Ishikawa (cell line): ENCODE data around the gene TXNIP.

Source experiments
- CEBPB ChIP-seq: IDR thresholded peaks from 2 replicates; pipeline ENCODE4 v1.6.1; 2012
- EGR1 ChIP-seq: IDR thresholded peaks from 2 replicates; pipeline ENCODE4 v1.6.1; 2012
- EP300 ChIP-seq: IDR thresholded peaks from 2 replicates; pipeline ENCODE4 v1.6.1; 2012; ENCODE audit warnings: borderline replicate concordance
- FOXM1 ChIP-seq: IDR thresholded peaks from 2 replicates; pipeline ENCODE4 v1.6.1; 2012; ENCODE audit warnings: low read depth, borderline replicate concordance
- NFIC ChIP-seq: IDR thresholded peaks from 2 replicates; pipeline ENCODE4 v1.6.1; 2012
- RAD21 ChIP-seq: IDR thresholded peaks from 2 replicates; pipeline ENCODE4 v1.6.1; 2012; ENCODE audit warnings: low read depth
- REST ChIP-seq: IDR thresholded peaks from 2 replicates; pipeline ENCODE4 v1.6.1; 2012; ENCODE audit warnings: low read depth, mild to moderate bottlenecking
- TAF1 ChIP-seq: IDR thresholded peaks from 2 replicates; pipeline ENCODE4 v1.6.1; 2012; ENCODE audit warnings: low read depth, mild to moderate bottlenecking
- TCF12 ChIP-seq: IDR thresholded peaks from 2 replicates; pipeline ENCODE4 v1.6.1; 2012; ENCODE audit warnings: low read depth
- TEAD4 ChIP-seq: IDR thresholded peaks from 2 replicates; pipeline ENCODE4 v1.6.1; 2012
- USF1 ChIP-seq: IDR thresholded peaks from 2 replicates; pipeline ENCODE4 v1.6.1; 2012
- YY1 ChIP-seq: IDR thresholded peaks from 2 replicates; pipeline ENCODE4 v1.6.1; 2012; ENCODE audit warnings: low read depth
- TF ChIP-seq, protein P1 (sequence below): IDR thresholded peaks from 2 replicates; pipeline ENCODE4 v1.6.1; 2012

DNA sequence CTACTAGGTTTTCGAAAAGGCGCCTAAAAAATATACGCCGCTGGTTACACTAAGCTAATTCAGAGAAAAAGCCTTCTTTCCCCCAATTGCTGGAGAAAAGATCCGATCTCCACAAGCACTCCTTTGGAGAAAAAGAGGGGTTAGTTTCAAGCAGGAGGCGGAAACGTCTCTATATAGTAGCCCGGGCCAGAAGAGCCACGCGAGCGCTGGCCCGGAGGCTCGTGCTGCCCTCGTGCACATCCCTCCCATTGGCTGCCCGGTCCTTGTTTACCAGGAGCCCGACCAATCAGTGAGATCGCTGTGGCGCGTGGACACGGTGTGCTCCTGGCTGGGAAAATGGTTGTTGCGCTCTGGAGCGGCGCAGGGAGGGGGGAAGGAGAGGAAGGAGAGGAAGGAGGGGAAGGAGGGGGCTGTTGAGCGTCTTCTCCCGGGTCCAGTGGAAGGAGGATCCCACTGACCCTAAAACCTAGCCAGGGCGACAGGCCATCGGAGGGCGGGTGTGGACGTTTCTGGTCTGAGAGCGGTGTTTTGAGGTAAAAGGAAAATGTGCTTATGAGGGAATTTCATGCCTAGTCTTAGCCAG is at the start of gene TXNIP:
- TF ChIP-seq TAF1 (no peak; the same call in none of the 2 replicates), EP300 (peak; percentile 50; the same call in 1 of the 2 replicates), EGR1 (no peak), FOXM1 (peak; percentile 86), YY1 (peak; percentile 80), REST (no peak), TCF12 (peak; percentile 67), TEAD4 (no peak), NFIC (peak; percentile 84), RAD21 (no peak), USF1 (peak; percentile 72), CEBPB (no peak)
- TF ChIP-seq, protein P1, sequence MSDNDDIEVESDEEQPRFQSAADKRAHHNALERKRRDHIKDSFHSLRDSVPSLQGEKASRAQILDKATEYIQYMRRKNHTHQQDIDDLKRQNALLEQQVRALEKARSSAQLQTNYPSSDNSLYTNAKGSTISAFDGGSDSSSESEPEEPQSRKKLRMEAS: peak; percentile 96
